ENCODE results near the gene ATF7. TPM values are rescaled to one million over a fixed set of nuclear protein-coding genes. Genes with fewer than 3 reads are reported as not detected.
A peak's percentile ranks its signal among the peaks of the same experiment; 100 is the strongest.

ATF7 gene
- total RNA-seq, 2 donors from 2014 or later: 37.9 to 46.7 TPM

DNA sequence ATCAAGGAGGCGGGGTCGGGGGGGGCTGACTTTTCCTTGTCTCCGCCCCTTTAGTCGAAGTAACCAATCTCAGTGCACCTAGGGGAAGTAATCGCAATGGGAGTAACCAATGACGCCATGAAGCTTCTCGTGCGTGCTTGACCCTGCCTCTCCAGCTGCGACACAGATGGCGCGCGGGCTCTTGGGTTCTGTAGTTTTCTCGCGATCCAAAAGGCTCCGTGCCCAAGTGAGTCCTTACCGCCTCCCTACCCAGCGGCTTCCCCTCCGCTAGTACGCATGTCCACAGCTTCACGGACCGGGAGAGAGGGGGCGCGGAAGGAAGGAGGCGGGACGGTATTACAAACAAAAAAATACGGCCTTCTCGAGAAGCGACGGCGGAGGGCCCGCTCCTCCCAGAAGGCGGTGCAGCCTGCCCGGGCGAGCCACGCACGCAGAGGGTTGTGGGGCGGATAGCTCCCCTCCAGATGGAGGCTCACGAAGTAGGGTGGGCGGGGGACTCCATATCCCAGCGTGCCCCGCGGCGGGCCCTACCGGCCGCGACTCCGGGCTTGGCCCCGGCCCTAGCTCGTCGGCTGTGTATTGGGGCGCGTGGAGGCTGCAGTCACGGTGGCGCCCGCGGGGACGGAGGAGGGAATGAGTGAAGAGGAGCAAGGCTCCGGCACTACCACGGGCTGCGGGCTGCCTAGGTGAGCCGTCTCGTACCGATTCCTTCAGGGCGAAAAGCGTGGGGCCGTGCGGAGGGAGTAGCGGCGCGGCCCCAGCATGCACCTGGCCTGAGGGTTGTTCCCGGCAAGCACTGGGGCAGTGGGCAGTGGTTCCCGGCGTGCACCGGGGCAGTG, 125.2 kb downstream of the ATF7 start, which contains the start of gene TARBP2:
Gene TARBP2, plus strand, starts transcription at position 508 of the 839 bp plus-strand sequence. Its CDS starts 126 bp downstream, at position 634.
- under 1% methylated on average over 68 of the region's 74 CpGs for WGBS
- intact Hi-C loops (cut with DNase I): loop anchor here (5.0 to 10.0 kb wide), 3 partner anchors 49 to 446 kb away; partner anchors contain the start of genes AAAS, PCBP2 and TNS2
- Histone ChIP-seq H3K36me3 (no peaks in the 10 kb centered on the region), H3K27ac (peak within 1 kb of the TSS; percentile 95 to 97), H3K27me3 (replicated peaks; ENCODE audit: insufficient read depth) (no peaks in the 10 kb centered on the region), H3K4me1 (replicated peaks) (peaks cover 9% of the 10 kb centered on the region), H3K9me3 (no peaks in the 10 kb centered on the region), H3K4me3 (peak within 1 kb of the TSS; percentile 50 to 65)
- peak; percentile 90 for TF ChIP-seq POLR2AphosphoS5 (IDR thresholded peaks at IDR 0.05)
- TF ChIP-seq POLR2A (IDR thresholded peaks at IDR 0.05): no peak
- TF ChIP-seq CTCF (IDR thresholded peaks at IDR 0.05): peak in 2 of 4 experiments; percentile 26 to 41
- peak; percentile 99 for DNase-seq (ENCODE audit: low spot score)

DNA sequence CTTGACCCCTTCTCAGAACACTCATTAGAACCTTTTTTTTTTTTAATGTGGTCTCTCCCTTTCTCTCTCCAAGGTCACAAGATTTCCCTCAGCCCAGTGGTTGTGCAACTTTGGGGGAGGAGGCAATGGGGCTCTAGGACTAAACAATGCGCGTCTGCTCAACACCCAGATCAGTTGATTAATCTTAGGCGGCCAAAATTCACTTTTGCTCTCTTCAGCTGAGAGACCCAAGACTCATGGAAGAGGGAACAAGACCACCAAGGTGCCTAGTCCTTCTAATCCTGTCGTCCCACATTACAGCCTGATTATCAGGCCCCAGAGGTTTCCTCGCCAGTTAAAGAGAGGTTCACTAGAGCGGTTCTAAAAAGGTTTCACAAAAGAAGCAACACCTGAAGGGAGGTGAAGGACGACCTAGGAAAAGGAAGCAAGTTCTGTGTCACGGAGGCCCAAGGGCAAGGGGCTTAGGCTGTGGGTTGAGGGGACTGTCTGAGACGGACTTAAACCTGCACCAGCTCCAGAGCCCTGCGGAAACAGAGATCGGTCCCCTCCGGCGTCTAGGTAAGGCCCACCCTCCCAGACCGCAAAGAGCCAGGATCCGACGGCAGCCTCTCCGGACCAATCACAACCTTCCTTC, 125.9 kb downstream of the ATF7 start:
- intact Hi-C loops (cut with DNase I): loop anchor here (5.0 to 10.0 kb wide), 3 partner anchors 48 to 445 kb away; partner anchors contain the start of genes AAAS, PCBP2 and TNS2
- peaks cover 9% of the 10 kb centered on the region for H3K4me1 ChIP-seq (replicated peaks)
- H3K27me3 ChIP-seq (replicated peaks; ENCODE audit: insufficient read depth): no peaks in the 10 kb centered on the region
- TF ChIP-seq POLR2A (IDR thresholded peaks at IDR 0.05) (peak; percentile 94), POLR2AphosphoS5 (IDR thresholded peaks at IDR 0.05) (no peak), CTCF (IDR thresholded peaks at IDR 0.05) (no peak)
- no peaks in the 10 kb centered on the region for H3K9me3 ChIP-seq
- peak overlapping the region; percentile 50 to 65 for H3K4me3 ChIP-seq
- DNase-seq (ENCODE audit: low spot score): no peak
- H3K36me3 ChIP-seq: no peaks in the 10 kb centered on the region
- peak overlapping the region; percentile 95 to 97 for H3K27ac ChIP-seq
- 1% methylated on average over 17 of the region's 17 CpGs for WGBS

- H3K27ac ChIP-seq: peak within 1 kb of the TSS; percentile 95 to 97
- WGBS: under 1% methylated on average over 46 of the region's 51 CpGs
- no peaks in the 10 kb centered on the region for H3K36me3 ChIP-seq
- DNase-seq (ENCODE audit: low spot score): no peak
- H3K4me3 ChIP-seq: peak within 1 kb of the TSS; percentile 50 to 65
- TF ChIP-seq CTCF (IDR thresholded peaks at IDR 0.05): no peak
- no peak for TF ChIP-seq POLR2A (IDR thresholded peaks at IDR 0.05)
- no peak for TF ChIP-seq POLR2AphosphoS5 (IDR thresholded peaks at IDR 0.05)
- no peaks in the 10 kb centered on the region for H3K27me3 ChIP-seq (replicated peaks; ENCODE audit: insufficient read depth)
- intact Hi-C loops (cut with DNase I): loop anchor here (5.0 to 10.0 kb wide), 3 partner anchors 47 to 445 kb away; partner anchors contain the start of genes AAAS, PCBP2 and TNS2
- H3K4me1 ChIP-seq (replicated peaks): peaks cover 9% of the 10 kb centered on the region
- no peaks in the 10 kb centered on the region for H3K9me3 ChIP-seq
Measured at GRCh38 chr12:53499266-53500141, 126.7 kb downstream of the ATF7 start, which contains the start of gene MAP3K12. MAP3K12 (minus strand) TSS chr12:53499458; CDS start chr12:53487391, 12,067 bp downstream.

DNA sequence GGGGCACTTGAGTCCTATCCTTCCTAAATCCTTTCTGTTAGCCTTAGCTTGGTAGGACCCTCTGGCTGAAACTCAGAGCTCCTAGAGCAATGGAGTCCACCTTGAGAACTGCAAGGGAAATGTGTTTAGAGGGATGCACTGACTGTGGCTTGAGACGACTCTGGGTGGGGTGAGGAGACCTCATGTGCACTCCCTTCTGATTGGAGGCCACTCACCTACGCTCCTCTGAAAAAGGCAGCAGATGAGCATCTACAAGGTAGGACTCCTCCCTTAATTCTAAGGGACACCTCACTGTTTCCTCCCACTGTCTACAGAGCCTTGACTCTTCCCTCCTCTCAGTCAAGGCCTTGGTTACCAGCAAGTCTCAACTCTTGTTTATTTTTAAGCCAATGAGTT, 127.9 kb downstream of the ATF7 start:
- no peaks in the 10 kb centered on the region for H3K36me3 ChIP-seq
- WGBS: 72% methylated on average over 2 of the region's 2 CpGs
- H3K9me3 ChIP-seq: no peaks in the 10 kb centered on the region
- TF ChIP-seq CTCF (IDR thresholded peaks at IDR 0.05) (no peak), POLR2A (IDR thresholded peaks at IDR 0.05) (no peak), POLR2AphosphoS5 (IDR thresholded peaks at IDR 0.05) (no peak)
- intact Hi-C loops (cut with DNase I): no loop called here
- no peaks in the 10 kb centered on the region for H3K27me3 ChIP-seq (replicated peaks; ENCODE audit: insufficient read depth)
- H3K27ac ChIP-seq: no peak overlapping the region
- peaks cover 13% of the 10 kb centered on the region for H3K4me1 ChIP-seq (replicated peaks)
- H3K4me3 ChIP-seq: no peak overlapping the region
- no peak for DNase-seq (ENCODE audit: low spot score)
